SKM-1 treated with dmso at 0.1 percent for 144 hours (cell line): ENCODE data around the gene PROKR1.

Source experiments
- DNase-seq: peaks from one replicate; lab custom pipeline; 2025; ENCODE audit not compliant: unreplicated experiment; lab: John Stamatoyannopoulos, UW

The PROKR1 gene

GRCh38 chr2:68695971-68696370, 52.6 kb downstream of the PROKR1 start:
- no peak for DNase-seq

GRCh38 chr2:68696554-68696953, 53.2 kb downstream of the PROKR1 start:
- DNase-seq, result no peak

- DNase-seq, result no peak
Observed at GRCh38 chr2:68698567-68699377, 55.4 kb downstream of the PROKR1 start.

- DNase-seq, result no peak
Observed at GRCh38 chr2:68700560-68700959, 57.2 kb downstream of the PROKR1 start.

GRCh38 chr2:68706637-68707036, 63.3 kb downstream of the PROKR1 start:
- DNase-seq, result no peak
